Measurements from ENCODE around the gene TNFRSF13B.

GRCh38 chr17:16980061-16980460 is 8.1 kb upstream of the TNFRSF13B start:
- TF ChIP-seq CTCF (IDR thresholded peaks at IDR 0.05) (no peak), POLR2A (IDR thresholded peaks at IDR 0.05) (no peak)
